ENCODE results near the gene CNTD1. TPM values are rescaled to one million over a fixed set of nuclear protein-coding genes. Genes with fewer than 3 reads are reported as not detected.

Gene CNTD1
- total RNA-seq, 1 donor from 2014 or later, result not detected

Other genes with a start within 250 kb of the CNTD1 start
- gene HSD17B1, start 245.9 kb upstream of the CNTD1 start, total RNA-seq, result 0.34 and 0.59 TPM in 2 replicates
- 74.3 and 80.3 TPM in 2 replicates for gene COASY, start 236.7 kb upstream of the CNTD1 start, total RNA-seq
- 72.9 and 75.0 TPM in 2 replicates for gene MLX, start 231.8 kb upstream of the CNTD1 start, total RNA-seq
- 17.3 and 18.0 TPM in 2 replicates for gene PSMC3IP, start 221.1 kb upstream of the CNTD1 start, total RNA-seq
- 73.4 and 75.5 TPM in 2 replicates for gene RETREG3, start 189.5 kb upstream of the CNTD1 start, total RNA-seq
- gene TUBG1, start 189.2 kb upstream of the CNTD1 start, total RNA-seq, result 54.7 and 60.5 TPM in 2 replicates
- 8.1 and 9.4 TPM in 2 replicates for gene TUBG2, start 139.6 kb upstream of the CNTD1 start, total RNA-seq
- 0.61 and 1.8 TPM in 2 replicates for gene PLEKHH3, start 121.9 kb upstream of the CNTD1 start, total RNA-seq
- 0.81 and 1.0 TPM in 2 replicates for gene CCR10, start 117.0 kb upstream of the CNTD1 start, total RNA-seq
- gene CNTNAP1, start 116.3 kb upstream of the CNTD1 start, total RNA-seq, result 2.2 and 2.8 TPM in 2 replicates
- gene EZH1, start 53.8 kb upstream of the CNTD1 start, total RNA-seq, result 49.8 and 54.7 TPM in 2 replicates
- not detected in 2 replicates for gene RAMP2, start 37.6 kb upstream of the CNTD1 start, total RNA-seq
- 59.0 and 65.1 TPM in 2 replicates for gene VPS25, start 25.4 kb upstream of the CNTD1 start, total RNA-seq
- 0.15 and 0.22 TPM in 2 replicates for gene WNK4, start 18.3 kb upstream of the CNTD1 start, total RNA-seq
- 48.1 and 49.5 TPM in 2 replicates for gene COA3, start 157 bp upstream of the CNTD1 start, total RNA-seq
- 114 and 119 TPM in 2 replicates for gene BECN1, start 25.4 kb downstream of the CNTD1 start, total RNA-seq
- 125 and 146 TPM in 2 replicates for gene PSME3, start 34.5 kb downstream of the CNTD1 start, total RNA-seq
- gene AOC2, start 45.7 kb downstream of the CNTD1 start, total RNA-seq, result 2.6 TPM in 2 replicates
- gene AOC3, start 52.3 kb downstream of the CNTD1 start, total RNA-seq, result 1.7 and 2.2 TPM in 2 replicates
- gene G6PC1, start 101.9 kb downstream of the CNTD1 start, total RNA-seq, result not detected in 2 replicates
- gene AARSD1, start 165.6 kb downstream of the CNTD1 start, total RNA-seq, result 41.2 and 51.5 TPM in 2 replicates
- 0.63 and 0.81 TPM in 2 replicates for gene PTGES3L, start 181.2 kb downstream of the CNTD1 start, total RNA-seq
- gene RUNDC1, start 181.7 kb downstream of the CNTD1 start, total RNA-seq, result 17.4 and 17.8 TPM in 2 replicates
- 816 and 851 TPM in 2 replicates for gene RPL27, start 199.6 kb downstream of the CNTD1 start, total RNA-seq
- gene IFI35, start 207.9 kb downstream of the CNTD1 start, total RNA-seq, result 152 and 171 TPM in 2 replicates
- 10.7 and 11.6 TPM in 2 replicates for gene VAT1, start 223.5 kb downstream of the CNTD1 start, total RNA-seq
- not detected in 2 replicates for gene RND2, start 226.4 kb downstream of the CNTD1 start, total RNA-seq